Medulla oblongata (tissue), 1 donor: Measurements from ENCODE around the gene TRO.

ENCODE experiments used
- DNase-seq: peaks from one replicate; pipeline ENCODE4 v3.0.0-alpha.2; 2015; ENCODE audit errors: extremely low spot score

The TRO gene

DNA sequence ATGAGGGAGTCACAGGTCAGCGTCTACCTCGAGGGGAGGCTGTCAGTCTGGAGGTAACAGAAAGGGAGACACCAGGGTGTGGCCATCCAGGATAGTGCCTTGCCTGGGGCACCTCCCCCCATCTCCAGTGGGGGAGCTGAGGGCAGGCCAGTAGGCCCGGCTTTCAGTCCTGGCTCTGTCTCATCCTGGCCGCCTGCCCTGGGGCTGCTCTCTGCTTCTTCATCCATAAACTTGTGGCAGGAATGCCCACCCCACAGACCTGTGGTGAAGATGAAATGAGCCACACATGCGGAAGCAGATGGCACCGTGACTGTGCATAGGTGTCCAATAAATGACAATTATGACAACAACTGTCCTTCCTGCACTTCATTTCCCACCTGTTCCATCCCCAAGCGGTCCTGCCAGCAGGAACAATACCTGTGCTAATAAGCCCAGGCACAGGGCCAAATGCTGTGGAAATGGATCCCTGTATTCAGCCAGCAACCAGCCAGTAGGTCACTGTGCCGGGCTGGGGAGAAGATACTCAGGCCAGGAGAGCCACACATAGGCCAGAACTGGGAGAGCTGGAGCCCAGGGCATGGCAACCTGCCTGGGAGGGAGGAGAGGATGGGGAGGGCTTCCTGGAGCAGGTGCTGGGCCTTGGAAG, 30.2 kb downstream of the TRO start:
- no peak for DNase-seq

DNA sequence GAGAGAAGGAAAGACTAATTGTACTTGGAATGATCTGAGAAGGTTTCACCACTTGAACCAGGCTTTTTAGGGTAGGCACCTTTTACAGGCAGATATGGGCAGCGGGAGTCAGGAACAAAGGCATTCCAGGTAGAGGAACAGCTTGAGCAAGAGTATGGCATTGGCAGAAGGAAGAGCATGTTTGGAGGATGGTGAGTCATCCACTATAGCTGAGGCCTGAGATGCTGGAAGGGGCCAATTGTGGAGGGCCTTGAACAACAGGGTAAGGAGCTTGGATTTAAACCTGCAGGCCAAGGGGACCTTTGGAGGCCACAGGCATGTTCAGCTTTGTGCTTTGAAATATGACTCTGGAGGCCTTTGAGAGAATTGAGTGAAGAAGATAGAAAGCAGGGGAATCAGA, 41.1 kb downstream of the TRO start:
- DNase-seq, result no peak

DNA sequence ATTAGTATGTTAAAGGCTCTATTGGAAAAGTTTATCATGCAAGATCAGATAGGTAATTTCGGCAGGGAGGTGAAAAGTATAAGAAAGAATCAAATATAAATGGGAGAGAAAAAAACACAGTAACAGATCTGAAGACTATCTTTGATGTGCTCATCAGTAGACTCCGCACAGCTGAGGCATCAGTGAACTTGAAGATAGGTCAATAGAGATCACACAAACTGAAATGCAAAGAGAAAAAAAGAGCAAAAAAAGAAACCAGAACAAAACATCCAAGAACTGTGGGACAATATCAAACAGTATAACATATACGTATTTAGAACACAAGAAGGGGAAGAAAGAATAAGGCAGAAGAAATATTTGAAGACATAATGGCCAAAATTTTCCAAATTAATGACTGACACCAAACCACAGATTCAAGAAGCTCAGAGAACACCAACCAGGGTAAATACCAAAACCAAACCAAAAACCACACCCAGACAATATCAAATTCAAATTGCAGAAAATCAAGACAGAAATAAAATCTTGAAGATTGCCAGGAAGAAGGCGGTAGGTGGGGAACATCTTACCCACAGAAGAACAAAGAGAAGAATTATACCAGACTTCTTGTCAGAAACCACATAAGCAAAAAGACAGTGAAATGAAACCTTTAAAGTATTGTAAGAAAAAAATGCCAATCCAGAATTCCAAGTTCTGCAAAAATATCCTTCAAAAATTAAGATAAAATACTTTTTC, 44.3 kb downstream of the TRO start:
- DNase-seq, result no peak

DNA sequence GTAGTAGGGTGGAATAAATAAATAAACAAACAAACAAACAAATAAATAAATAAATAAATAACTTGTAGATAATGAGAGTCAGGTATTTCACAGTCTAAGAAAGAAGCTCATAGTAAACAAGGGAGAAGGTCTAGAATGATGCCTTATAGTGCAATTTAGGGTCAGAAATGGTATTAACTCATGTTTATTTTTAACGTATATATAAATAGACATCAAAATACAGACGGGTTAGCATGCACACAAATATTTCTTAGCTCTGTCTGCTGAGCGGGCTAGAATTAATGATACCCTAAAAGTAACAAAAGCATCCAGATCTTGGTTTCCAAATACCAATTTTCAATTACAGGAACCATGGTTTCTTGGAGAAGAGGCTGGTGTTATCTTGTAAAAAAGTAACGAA, 56.8 kb downstream of the TRO start:
- no peak for DNase-seq

DNA sequence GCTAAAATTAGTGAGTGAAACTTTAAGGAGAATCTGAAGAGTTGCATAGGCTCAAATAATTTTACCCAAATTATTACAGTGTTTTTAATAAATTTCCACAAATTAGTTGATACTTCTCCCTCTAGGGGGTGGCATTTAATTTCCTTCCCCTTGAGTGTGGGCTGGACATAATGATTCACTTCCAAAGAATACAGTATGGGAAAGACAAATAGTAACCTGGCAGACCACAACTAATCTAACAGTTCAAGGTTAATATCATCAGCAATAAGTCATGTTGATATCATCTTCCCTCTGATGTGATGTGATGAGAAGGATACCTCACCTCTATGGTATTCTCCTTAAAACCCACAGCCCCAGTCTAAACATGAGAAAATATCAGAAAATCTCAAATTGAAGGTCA, 57.8 kb downstream of the TRO start:
- no peak for DNase-seq

DNA sequence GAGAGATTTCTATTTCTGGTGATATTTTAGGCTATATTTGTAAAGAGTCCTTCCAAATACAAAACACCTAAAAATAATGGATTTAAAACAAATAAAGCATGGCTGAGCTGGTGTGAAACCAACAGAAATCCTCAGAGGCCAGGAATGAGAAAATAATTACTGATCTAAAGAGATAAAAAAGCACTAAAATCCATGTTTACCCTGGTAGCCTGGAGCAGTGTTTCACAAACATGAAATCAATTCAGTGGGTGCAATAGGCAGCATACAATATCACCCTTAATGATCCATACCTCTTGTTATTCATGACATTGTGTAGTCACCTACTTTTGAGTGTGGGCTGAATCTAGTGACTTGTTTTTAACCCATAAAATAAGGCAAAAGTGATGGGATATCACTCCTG, 58.8 kb downstream of the TRO start:
- no peak for DNase-seq

DNA sequence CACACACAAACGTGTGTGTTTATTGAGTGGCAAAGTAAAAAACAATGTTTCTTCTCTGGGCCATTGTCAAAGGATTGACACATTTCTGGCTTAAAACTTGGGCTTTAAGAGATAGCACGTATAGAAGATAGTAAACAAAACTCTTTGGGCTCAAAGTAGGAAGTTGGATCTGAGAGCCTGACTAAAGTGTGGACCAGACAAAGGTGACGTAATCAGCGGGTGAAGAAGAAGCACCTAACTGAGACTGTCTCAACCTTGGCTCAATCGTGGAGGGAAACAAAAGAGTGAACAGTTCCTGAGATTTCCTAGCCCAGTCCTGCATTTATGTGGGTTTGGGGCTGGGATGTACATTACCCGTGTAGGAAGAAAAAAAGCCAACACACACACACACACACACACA, 59.7 kb downstream of the TRO start:
- peak; percentile 8 for DNase-seq
